GM20431 (cell line): Measurements from ENCODE around the gene TMOD1.
"Not testable (repeated sequence)": the region's sequence is repeated elsewhere in the genome, so short reads cannot be mapped to it uniquely, and the experiment has no call there.

Experiments used
- in situ Hi-C: fragments of 300-500 bp; cut with MseI, MboI; formaldehyde crosslinking; loops from one replicate; pipeline ENCODE4 v1.15.0; 2020; ENCODE audit warnings: low sequenced_read_pairs; ENCODE audit not compliant: unreplicated experiment

TMOD1 gene

DNA sequence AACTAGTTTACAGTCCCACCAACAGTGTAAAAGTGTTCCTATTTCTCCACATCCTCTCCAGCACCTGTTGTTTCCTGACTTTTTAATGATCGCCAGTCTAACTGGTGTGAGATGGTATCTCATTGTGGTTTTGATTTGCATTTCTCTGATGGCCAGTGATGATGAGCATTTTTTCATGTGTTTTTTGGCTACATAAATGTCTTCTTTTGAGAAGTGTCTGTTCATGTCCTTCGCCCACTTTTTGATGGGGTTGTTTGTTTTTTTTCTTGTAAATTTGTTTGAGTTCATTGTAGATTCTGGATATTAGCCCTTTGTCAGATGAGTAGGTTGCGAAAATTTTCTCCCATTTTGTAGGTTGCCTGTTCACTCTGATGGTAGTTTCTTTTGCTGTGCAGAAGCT is 80.1 kb downstream of the TMOD1 start:
- in situ Hi-C loops: not testable (repeated sequence)

DNA sequence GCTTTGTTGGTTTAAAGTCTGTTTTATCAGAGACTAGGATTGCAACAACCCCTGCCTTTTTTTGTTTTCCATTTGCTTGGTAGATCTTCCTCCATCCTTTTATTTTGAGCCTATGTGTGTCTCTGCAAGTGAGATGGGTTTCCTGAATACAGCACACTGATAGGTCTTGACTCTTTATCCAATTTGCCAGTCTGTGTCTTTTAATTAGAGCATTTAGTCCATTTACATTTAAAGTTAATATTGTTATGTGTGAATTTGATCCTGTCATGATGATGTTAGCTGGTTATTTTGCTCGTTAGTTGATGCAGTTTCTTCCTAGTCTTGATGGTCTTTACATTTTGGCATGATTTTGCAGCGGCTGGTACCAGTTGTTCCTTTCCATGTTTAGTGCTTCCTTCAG is 83.3 kb downstream of the TMOD1 start:
- in situ Hi-C loops: not testable (repeated sequence)

DNA sequence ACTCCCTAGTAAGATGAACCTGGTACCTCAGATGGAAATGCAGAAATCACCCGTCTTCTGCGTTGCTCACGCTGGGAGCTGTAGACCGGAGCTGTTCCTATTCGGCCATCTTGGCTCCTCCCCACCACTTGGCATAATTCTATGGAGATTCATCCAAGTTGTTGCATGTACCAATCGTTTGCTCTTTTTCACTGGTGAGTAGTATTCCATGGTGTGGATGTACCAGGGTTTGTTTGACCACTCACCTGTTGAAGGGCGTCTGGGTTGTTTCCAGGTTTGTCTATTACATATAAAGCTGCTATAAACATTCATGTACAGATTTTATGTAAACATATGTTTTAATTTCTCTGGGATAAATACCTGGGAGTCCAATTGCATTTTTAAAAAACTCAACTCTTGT is 85.4 kb downstream of the TMOD1 start:
- in situ Hi-C loops: not testable (repeated sequence)

DNA sequence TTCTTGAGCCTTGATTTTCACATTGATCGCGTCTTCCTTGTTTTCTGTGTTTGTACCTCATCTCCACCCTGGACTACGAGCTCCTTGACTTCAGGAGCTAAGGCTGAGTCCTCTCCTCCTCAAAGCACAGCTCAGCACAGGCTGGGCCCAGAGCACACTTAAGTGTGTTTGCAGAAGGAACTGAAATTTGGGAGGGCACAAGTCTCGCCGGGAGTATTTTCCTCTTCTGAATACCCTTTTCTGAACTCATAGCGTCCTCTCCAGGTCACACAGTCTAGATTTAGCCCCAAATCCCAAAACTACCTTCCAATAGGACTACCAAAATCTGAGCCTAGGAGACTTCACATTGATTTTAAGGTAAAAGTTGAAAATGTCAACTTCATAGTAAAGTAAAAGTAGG is 90.1 kb downstream of the TMOD1 start:
- in situ Hi-C loops: no loop called here

DNA sequence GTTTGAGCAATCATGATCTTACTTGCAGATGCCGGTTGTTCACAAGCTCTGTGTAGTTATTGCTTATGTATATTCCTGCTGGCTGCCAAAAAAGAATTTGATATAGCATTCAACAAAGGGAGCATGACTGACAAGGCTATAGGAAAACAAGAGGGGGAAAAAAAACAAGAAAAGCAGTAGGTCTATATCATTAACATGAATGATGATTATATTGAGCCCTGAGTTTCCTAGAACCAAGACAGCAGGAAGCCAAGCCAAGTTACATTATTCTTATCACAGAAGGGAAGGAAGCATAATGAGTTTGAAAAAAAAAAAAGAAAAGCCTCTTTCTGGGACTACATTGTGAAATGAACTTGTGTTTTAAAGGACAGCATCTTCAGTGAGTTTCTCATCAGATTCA is 90.7 kb downstream of the TMOD1 start:
- in situ Hi-C loops: no loop called here

DNA sequence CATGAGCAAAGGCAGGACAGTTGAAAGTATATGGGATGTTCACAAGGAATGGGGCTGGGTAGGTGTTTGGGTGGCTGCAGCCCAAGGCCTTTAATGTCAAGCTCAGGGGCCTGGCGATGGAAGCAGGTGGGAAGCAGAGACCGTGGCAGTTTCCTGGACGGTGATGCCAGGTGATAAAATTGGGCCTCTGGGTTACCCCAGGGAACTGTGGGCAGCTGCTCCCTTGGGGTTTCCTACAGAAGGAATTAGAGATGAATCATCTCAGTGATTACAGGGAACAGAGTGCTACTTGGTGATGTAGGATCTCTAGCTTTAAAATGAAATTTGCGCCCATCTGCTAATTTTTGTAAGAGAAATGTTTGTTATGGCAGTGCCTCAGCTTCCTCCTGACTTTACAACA is 92.5 kb downstream of the TMOD1 start:
- in situ Hi-C loops: no loop called here

DNA sequence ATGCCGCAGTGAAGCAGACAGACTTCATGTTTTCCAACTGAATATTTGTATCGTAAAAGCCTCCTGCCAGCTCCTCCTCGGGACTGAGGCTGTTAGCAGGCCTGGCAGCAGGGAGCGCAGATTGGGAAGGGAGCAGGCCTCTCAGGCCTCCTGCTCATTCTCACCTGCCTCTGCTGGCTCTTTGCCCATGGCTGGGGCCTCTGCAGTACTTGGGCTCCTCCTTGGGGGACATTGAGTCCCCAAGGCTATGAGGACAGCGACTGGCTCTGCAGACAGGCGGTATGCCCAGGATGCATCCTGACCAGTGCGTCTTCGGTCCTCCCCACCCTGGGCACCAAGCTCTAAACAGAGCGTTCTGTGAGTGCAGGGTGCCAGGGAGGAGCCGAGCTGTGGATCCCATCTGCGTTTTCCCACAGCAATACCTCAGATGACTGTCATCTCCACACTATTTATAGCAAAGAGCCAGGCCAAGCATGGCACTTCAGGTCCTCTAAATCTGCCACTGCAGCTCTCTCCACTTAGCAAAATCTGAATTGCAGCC is 93.0 kb downstream of the TMOD1 start:
- in situ Hi-C loops: no loop called here

DNA sequence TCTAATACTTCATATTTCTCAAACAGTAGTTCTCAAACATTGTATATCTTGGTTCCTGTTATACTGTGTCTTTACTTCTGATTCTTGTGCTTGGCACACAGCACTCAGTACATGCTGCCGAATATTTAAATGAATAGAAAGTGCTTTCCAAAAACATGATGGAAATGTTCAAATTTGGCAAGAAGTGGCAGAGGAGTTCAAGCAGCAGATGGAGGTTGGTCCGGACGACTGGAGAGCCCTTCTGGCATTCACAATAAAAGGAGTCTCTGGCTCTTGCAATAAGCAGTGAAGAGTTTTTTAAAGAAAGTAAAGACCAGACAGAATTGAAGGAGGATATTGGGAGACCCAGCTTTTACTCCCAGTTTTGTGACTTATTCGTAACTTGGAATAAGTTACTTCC is 95.4 kb downstream of the TMOD1 start:
- in situ Hi-C loops: no loop called here

DNA sequence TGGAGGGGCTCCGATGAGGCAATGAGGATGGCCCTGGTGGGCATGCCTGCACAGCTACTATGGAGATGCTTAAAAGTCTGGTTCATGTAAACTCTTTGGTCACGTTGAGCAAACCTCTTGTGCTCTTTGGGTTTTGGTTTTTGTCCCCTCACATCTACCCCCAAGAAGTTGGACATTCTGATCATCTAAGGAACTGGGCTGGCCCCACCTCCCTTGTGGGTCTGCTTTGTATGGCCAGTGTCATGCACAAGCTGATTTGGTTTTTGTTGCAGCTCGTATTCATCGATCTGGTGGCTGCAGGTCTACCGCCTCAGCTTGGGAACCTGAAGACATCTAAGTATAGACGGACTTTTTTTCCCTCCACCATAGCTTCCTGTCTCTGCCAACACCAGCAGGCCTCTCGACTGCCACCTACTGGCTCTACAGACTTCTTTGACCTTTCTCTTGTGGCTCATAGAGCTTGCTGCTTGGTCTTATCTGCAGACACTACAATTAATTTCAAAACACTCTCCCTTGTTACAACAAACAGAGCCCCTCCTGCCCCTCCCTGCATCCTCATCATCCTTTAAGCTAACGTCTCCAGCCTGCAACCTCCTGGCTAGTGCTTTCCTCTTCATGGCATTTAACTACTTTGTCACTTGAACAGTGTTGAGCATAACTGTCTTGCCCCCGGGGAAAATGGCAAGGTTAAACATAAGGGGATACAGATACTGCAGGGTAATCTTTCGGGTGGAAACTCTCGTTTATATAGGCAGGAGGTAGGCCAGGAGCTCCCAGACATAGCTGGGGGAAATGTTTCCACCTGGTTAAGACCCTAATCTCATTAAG is 97.2 kb downstream of the TMOD1 start:
- in situ Hi-C loops: no loop called here

DNA sequence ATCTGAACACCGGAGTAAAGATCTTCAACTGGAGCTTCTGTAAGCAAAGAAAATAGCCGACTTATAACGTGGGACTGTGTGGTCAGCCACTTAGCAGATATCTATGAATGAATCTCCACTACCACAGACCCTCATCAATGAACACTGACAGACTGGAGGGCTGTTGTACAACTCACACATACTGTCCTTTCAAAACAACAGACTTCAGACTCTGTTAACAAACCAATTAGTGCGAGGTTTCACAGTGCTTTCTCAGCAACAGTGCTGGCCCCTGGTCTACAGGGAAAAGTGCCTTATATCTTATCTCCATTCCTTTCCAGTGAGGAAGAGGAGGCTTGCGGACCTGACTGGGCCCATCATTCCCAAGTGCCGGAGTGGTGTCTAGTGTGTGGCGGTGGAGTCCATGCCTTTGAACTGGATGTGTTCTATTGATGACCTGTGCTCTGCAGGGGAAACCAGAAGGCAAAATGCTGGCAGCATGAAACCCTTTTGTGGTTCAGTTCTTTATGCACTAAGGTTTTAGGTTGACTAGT is 97.9 kb downstream of the TMOD1 start:
- in situ Hi-C loops: no loop called here

DNA sequence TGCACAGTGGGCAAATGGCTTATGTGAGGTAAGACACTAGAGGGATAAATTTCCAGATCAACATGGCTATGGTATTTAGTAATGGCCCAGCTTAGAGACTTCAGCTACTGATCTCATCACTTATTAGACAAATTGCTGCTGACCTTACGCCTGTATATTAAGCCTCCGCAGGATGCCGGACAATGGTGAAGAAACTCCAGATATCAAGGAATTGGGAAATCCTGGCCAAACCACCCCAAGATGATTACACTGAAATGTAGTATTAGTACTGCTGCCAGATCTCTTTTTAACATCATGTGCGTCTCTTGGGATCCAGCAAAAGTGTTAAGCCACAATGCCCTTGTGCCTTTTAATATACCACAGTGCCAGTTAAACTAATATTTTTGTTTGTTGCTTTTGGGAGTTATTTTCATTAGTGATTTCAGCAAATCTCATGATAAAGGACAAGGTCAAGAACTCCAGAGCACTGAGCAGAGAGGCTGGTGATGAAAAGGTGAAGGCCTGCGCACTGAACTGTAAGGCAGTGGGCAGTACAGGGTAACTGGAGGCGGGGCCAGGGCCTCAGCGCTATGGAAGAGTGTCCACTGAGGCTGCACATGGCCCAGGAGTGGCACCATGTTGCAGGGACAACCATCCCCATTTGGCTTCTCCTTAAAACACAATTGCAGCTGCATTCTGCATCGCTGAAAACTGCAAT is 99.2 kb downstream of the TMOD1 start:
- in situ Hi-C loops: loop anchor here (10.0 to 25.0 kb wide), 2 partner anchors 136 to 738 kb away; partner anchors contain the start of gene ZNF782

DNA sequence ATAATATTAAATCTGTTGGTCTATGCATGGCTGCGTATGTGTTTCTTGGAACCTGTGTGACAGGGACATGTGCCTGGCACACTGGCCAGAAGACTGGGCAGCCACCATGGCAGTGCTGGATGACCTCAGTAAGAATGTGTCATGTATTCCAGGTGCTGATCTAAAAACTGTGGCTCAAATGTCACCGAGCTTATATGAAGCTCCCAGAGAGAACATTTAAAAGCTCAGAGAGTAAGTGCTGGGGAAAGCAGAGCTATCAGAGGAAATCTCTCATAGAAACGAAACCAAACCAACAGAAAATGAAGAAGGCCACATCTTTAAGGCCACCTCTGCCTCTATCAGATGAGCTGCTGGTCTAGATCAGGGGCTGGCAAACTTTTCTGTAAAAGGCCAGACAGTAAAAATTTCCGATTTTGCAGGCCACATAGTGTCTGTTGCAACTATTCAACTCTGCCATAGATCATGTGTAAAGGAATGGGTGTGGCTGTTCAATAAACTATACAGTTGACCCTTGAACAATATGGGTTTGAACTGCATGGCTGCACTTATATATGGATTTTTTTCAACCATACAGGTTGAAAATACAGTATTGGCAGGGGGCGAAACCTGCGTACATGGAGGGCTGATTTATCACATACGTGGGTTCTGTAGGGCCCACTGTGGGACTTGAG is 99.9 kb downstream of the TMOD1 start:
- in situ Hi-C loops: loop anchor here (10.0 to 25.0 kb wide), 2 partner anchors 137 to 739 kb away; partner anchors contain the start of gene ZNF782

DNA sequence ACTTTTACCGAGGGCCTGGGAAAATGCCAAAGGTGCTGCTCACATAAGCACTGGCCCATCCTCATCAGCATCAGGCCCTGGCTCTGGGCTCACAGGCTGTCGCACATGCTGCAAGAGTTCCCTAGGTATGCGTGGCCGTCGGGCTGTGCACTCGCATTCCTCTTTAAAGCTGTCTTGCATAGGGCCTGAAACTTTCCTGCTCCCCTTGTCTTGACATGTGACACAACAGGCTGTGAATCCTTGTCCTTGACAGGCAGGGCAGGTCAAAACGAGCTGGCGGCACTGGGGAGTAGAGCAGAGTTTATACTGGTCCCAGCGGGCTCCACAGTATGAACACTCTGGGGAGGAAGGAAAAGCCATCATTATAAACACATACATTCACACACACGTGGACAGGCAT is 101.0 kb downstream of the TMOD1 start:
- in situ Hi-C loops: loop anchor here (10.0 to 25.0 kb wide), 2 partner anchors 138 to 740 kb away; partner anchors contain the start of gene ZNF782

DNA sequence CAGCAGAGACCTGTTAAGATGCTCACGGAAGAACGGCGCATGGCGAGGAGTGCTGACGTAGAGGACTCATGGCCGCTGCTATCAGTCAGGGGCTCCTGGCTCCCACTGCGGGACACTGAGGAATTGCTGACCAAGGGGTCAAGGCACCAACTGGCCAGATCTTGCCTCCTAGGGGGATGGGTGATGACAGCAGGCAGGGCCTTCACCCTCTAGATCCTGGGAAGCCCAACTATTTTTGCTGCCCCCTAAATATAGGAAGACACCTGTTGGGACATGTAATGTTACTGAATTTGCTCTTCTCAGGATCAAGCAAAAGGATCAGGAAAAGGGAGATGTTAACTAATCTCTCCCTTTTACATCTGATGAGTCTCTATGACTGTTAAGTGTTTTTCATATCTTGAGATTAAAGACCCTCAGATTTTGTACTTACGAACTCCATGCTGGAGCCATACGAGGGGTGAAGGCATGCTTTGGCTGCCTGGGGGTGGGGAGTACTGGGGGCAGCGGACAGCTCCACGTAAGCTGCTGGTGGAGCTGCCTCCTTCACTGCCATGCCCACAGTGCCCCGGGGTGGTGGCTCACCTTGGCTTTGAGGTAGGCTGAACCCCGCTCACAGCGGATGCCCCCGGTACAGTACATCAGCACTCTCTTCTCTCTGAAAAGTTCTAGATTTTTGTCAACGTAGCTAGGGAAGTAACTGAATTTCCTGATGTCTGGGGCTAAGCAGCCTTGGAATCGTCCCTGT is 103.6 kb downstream of the TMOD1 start:
- in situ Hi-C loops: loop anchor here (10.0 to 25.0 kb wide), 2 partner anchors 140 to 743 kb away; partner anchors contain the start of gene ZNF782

DNA sequence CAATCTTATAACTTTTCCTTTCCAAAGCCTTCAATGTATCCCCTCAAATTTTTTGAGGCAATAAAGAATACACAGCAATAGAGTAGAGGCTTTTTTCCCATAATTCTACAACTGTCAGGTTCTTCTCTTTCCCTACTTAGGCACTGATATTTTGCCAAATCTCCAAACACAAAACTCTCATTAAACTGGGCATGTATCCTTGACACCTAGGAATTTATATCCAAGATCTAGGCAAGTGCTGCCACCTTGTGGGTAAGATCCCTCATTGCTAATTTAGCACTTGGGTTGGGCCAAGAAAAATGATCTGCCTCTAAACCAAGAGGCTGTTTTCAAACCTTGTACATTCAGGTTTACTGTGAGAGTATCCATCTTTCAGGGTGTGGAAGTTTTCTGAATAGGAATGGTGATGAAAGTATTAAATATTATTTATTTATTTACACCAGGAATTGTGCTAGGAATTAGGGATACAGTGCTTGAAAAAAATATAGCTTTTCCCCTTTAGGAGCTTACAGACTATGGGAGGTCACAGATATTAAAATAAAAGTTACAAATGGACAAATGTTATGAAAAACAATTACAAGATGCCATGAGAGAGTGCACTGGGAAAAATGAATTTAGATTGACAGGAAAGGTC is 114.1 kb downstream of the TMOD1 start:
- in situ Hi-C loops: loop anchor here (25.0 kb wide), 1 partner anchor 753 kb away; the partner anchor contains the start of gene ZNF782

DNA sequence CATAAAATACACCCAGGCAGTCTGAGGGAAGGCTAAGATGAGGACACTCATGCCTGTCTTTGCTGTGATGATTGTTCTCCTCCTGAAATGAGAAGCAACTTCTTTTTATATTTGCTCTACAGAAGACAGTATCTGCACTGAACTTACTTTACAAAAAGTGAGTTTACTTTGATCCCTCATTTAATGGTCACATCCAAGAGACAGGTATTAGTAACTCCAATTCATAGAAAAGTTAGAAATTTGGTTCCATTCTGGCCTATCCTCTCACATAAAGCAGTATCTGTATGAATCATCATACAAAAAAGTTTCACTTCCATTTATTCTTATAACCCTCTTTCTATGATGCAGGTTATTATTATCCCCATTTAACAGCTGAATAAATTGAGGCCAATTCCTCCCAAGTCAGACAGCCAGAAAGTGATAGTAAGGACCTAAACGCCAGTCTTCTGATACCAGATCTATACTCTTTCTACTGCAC is 116.5 kb downstream of the TMOD1 start:
- in situ Hi-C loops: loop anchor here (25.0 kb wide), 1 partner anchor 756 kb away; the partner anchor contains the start of gene ZNF782

DNA sequence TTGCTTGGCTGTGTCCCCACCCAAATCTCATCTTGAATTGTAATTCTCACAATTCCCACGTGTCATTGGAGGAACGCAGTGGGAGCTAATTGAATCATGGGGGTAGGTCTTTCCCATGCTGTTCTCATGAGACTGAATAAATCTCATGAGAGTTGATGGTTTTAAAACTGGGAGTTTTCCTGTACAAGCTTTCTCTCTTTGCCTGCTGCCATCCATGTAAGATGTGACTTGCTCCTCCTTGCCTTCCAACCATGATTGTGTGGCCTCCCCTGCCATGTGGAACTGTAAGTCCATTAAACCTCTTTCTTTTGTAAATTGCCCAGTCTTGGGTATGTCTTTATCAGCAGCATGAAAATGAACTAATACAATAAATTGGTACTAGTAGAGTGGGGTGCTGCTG is 118.6 kb downstream of the TMOD1 start:
- in situ Hi-C loops: loop anchor here (25.0 kb wide), 1 partner anchor 758 kb away; the partner anchor contains the start of gene ZNF782

DNA sequence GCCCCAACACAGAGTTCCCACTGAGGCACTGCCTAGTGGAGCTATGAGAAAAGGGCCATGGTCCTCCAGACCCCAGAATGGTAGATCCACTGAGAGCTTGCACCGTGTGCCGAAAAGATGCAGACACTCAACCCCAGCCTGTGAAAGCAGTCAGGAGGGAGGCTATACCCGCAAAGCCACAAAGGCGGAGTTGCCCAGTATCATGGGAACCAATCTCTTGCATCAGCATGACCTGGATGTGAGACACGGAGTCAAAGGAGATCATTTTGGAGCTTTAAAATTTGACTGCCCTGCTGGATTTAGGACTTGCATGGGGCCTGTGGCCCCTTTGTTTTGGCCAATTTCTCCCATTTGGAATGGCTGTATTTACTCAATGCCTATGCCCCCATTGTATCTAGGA is 121.0 kb downstream of the TMOD1 start:
- in situ Hi-C loops: loop anchor here (25.0 kb wide), 1 partner anchor 760 kb away; the partner anchor contains the start of gene ZNF782
